ENCODE data around the gene UBE2I.

The UBE2I gene

GRCh38 chr16:1261131-1261892 lies 48.1 kb upstream of the UBE2I start:
- no peak for TF ChIP-seq SPI1 (IDR thresholded peaks at IDR 0.05; ENCODE audit: borderline replicate concordance, low read depth)
- no peak for TF ChIP-seq GABPA (IDR thresholded peaks at IDR 0.05; ENCODE audit: low read depth)
- TF ChIP-seq CTCF (IDR thresholded peaks at IDR 0.05; ENCODE audit: insufficient read depth, low read length), result no peak
- TF ChIP-seq POLR2AphosphoS5 (IDR thresholded peaks at IDR 0.05; ENCODE audit: low read depth), result no peak
- TF ChIP-seq REST (IDR thresholded peaks at IDR 0.05; ENCODE audit: insufficient replicate concordance, low read depth), result no peak
- Histone ChIP-seq H3K4me3 (replicated peaks; ENCODE audit: insufficient read depth, low read length) (no peak overlapping the region), H3K27ac (replicated peaks) (no peak overlapping the region), H3K27me3 (ENCODE audit: insufficient read depth, poor library complexity, severe bottlenecking) (peaks cover 36% of the 10 kb centered on the region)
- no peak for DNase-seq (ENCODE audit: low read depth in 1 of 2, low spot score in 1 of 2)

GRCh38 chr16:1262210-1262845 lies 47.1 kb upstream of the UBE2I start:
- TF ChIP-seq GABPA (IDR thresholded peaks at IDR 0.05; ENCODE audit: low read depth) (no peak), POLR2AphosphoS5 (IDR thresholded peaks at IDR 0.05; ENCODE audit: low read depth) (no peak)
- H3K27me3 ChIP-seq (ENCODE audit: insufficient read depth, poor library complexity, severe bottlenecking), result peaks cover 36% of the 10 kb centered on the region
- DNase-seq (ENCODE audit: low read depth in 1 of 2, low spot score in 1 of 2), result no peak
- no peak overlapping the region for H3K4me3 ChIP-seq (replicated peaks; ENCODE audit: insufficient read depth, low read length)
- no peak overlapping the region for H3K27ac ChIP-seq (replicated peaks)

- no peak for DNase-seq (ENCODE audit: low read depth in 1 of 2, low spot score in 1 of 2)
Observed at GRCh38 chr16:1262846-1263221, 46.6 kb upstream of the UBE2I start.

More at GRCh38 chr16:1262846-1263221, 46.6 kb upstream of the UBE2I start:
- Histone ChIP-seq H3K27me3 (ENCODE audit: insufficient read depth, poor library complexity, severe bottlenecking) (peaks cover 36% of the 10 kb centered on the region), H3K27ac (replicated peaks) (no peak overlapping the region), H3K4me3 (replicated peaks; ENCODE audit: insufficient read depth, low read length) (no peak overlapping the region)
- TF ChIP-seq REST (IDR thresholded peaks at IDR 0.05; ENCODE audit: insufficient replicate concordance, low read depth), result no peak
- TF ChIP-seq CTCF (IDR thresholded peaks at IDR 0.05; ENCODE audit: insufficient read depth, low read length), result no peak
- no peak for TF ChIP-seq GABPA (IDR thresholded peaks at IDR 0.05; ENCODE audit: low read depth)
- TF ChIP-seq SPI1 (IDR thresholded peaks at IDR 0.05; ENCODE audit: borderline replicate concordance, low read depth), result no peak
